ENCODE measurements around the gene NADK2. TPM values are rescaled to one million over a fixed set of nuclear protein-coding genes. Genes with fewer than 3 reads are reported as not detected.

NADK2 gene
- total RNA-seq, 1 donor from 2014 or later: 18.4 TPM

- peaks cover 0 to 5% of the 10 kb centered on the region in 2 donors for H3K4me1 ChIP-seq
- no peak overlapping the region for H3K27ac ChIP-seq
- DNase-seq (ENCODE audit: low spot score in 2 of 2): no peak
- no peaks in the 10 kb centered on the region for H3K36me3 ChIP-seq
- H3K27me3 ChIP-seq: no peaks in the 10 kb centered on the region
- TF ChIP-seq CTCF (IDR thresholded peaks at IDR 0.05): no peak
- intact Hi-C loops (cut with DNase I): loop anchor here (5.0 to 10.0 kb wide), 2 partner anchors 151 to 633 kb away; partner anchors contain the start of gene NIPBL
- H3K9me3 ChIP-seq: no peaks in the 10 kb centered on the region
- no peak overlapping the region for H3K4me3 ChIP-seq
Measured at GRCh38 chr5:36244076-36244475, 2.4 kb upstream of the NADK2 start.

GRCh38 chr5:36243653-36244052, 1.9 kb upstream of the NADK2 start:
- Histone ChIP-seq H3K27me3 (no peaks in the 10 kb centered on the region), H3K27ac (no peak overlapping the region), H3K36me3 (no peaks in the 10 kb centered on the region), H3K4me3 (no peak overlapping the region), H3K4me1 (peaks cover 0 to 5% of the 10 kb centered on the region in 2 donors), H3K9me3 (no peaks in the 10 kb centered on the region)
- intact Hi-C loops (cut with DNase I): loop anchor here (2.0 to 10.0 kb wide), 3 partner anchors 91 to 634 kb away; partner anchors contain the start of genes NIPBL and SKP2
- TF ChIP-seq CTCF (IDR thresholded peaks at IDR 0.05): no peak
- DNase-seq (ENCODE audit: low spot score in 2 of 2): no peak

- Histone ChIP-seq H3K9me3 (no peaks in the 10 kb centered on the region), H3K4me3 (peak overlapping the region; percentile 65 to 88), H3K27ac (peak overlapping the region; percentile 93 to 95), H3K4me1 (peaks cover 0 to 8% of the 10 kb centered on the region in 2 donors), H3K27me3 (no peaks in the 10 kb centered on the region), H3K36me3 (no peaks in the 10 kb centered on the region)
- intact Hi-C loops (cut with DNase I): loop anchor here (1.0 to 10.0 kb wide), 4 partner anchors 10 to 634 kb away; partner anchors contain the start of genes NIPBL and SKP2
- TF ChIP-seq CTCF (IDR thresholded peaks at IDR 0.05): no peak
- peak in 1 of 2 donors; percentile 63 for DNase-seq (ENCODE audit: low spot score in 2 of 2)
Measured at GRCh38 chr5:36242534-36243485, 1.1 kb upstream of the NADK2 start.

- TF ChIP-seq CTCF (IDR thresholded peaks at IDR 0.05): no peak
- intact Hi-C loops (cut with DNase I): loop anchor here (1.0 to 10.0 kb wide), 3 partner anchors 64 to 636 kb away; partner anchors contain the start of gene NIPBL
- peak overlapping the region; percentile 93 to 95 for H3K27ac ChIP-seq
- H3K27me3 ChIP-seq: no peaks in the 10 kb centered on the region
- H3K36me3 ChIP-seq: no peaks in the 10 kb centered on the region
- DNase-seq (ENCODE audit: low spot score in 2 of 2): peak in 1 of 2 donors; percentile 77
- peaks cover 0 to 8% of the 10 kb centered on the region in 2 donors for H3K4me1 ChIP-seq
- H3K4me3 ChIP-seq: peak overlapping the region; percentile 65 to 88
- H3K9me3 ChIP-seq: no peaks in the 10 kb centered on the region
Measured at GRCh38 chr5:36240779-36241630, 720 bp downstream of the NADK2 start.

All from ascending aorta (tissue), 2 donors.